SK-N-MC (cell line): ENCODE data around the gene UBE2O.

Experiments used
- DNase-seq: peaks from one replicate; pipeline ENCODE4 v3.0.0-alpha.2; 2011; ENCODE audit warnings: low read depth, low spot score
- H3K27ac ChIP-seq: fragments of 200-600 bp; sonication (generic); 2 replicates; pipeline ENCODE4 v1.5.1; 2016; ENCODE audit warnings: mixed run types
- H3K36me3 ChIP-seq: fragments of 200-600 bp; sonication (generic); 2 replicates; pipeline ENCODE4 v1.6.1; 2017; ENCODE audit warnings: antibody characterized with exemption, low read length, mixed read lengths; ENCODE audit not compliant: insufficient read depth
- H3K4me3 ChIP-seq: fragments of 200-600 bp; sonication (generic); 2 replicates; pipeline ENCODE4 v1.5.1; 2016
- H3K9ac ChIP-seq: fragments of 200-600 bp; sonication (generic); 2 replicates; pipeline ENCODE4 v1.8.0; 2017; ENCODE audit warnings: mixed run types, mixed read lengths; ENCODE audit not compliant: insufficient read length
- H3K9me3 ChIP-seq: fragments of 200-600 bp; sonication (generic); 2 replicates; pipeline ENCODE4 v1.6.1; 2017; ENCODE audit warnings: low read depth, mild to moderate bottlenecking, antibody characterized with exemption, low read length, moderate library complexity, mixed read lengths
- EZH2 ChIP-seq: fragments of 200-600 bp; sonication (generic); IDR thresholded peaks from one replicate; pipeline ENCODE4 v1.6.1; 2017; ENCODE audit warnings: antibody characterized with exemption
- FOXP2 ChIP-seq: optimal IDR thresholded peaks from 2 replicates; pipeline ENCODE3; 2011; ENCODE audit warnings: mild to moderate bottlenecking, moderate library complexity; ENCODE audit not compliant: insufficient read depth; ENCODE audit errors: extremely low read length, control extremely low read depth
- POLR2AphosphoS5 ChIP-seq: IDR thresholded peaks from 2 replicates; pipeline ENCODE4 v1.6.1; 2012; ENCODE audit warnings: mild to moderate bottlenecking, low read depth, low read length, borderline replicate concordance

The UBE2O gene

GRCh38 chr17:76462556-76463290 is 9.8 kb upstream of the UBE2O start:
- DNase-seq, result no peak
- H3K9ac ChIP-seq, result no peak overlapping the region
- no peak overlapping the region for H3K4me3 ChIP-seq
- TF ChIP-seq EZH2 (no peak), POLR2AphosphoS5 (no peak), FOXP2 (no peak)
- no peaks in the 10 kb centered on the region for H3K36me3 ChIP-seq
- no peaks in the 10 kb centered on the region for H3K9me3 ChIP-seq
- H3K27ac ChIP-seq, result no peak overlapping the region

DNA sequence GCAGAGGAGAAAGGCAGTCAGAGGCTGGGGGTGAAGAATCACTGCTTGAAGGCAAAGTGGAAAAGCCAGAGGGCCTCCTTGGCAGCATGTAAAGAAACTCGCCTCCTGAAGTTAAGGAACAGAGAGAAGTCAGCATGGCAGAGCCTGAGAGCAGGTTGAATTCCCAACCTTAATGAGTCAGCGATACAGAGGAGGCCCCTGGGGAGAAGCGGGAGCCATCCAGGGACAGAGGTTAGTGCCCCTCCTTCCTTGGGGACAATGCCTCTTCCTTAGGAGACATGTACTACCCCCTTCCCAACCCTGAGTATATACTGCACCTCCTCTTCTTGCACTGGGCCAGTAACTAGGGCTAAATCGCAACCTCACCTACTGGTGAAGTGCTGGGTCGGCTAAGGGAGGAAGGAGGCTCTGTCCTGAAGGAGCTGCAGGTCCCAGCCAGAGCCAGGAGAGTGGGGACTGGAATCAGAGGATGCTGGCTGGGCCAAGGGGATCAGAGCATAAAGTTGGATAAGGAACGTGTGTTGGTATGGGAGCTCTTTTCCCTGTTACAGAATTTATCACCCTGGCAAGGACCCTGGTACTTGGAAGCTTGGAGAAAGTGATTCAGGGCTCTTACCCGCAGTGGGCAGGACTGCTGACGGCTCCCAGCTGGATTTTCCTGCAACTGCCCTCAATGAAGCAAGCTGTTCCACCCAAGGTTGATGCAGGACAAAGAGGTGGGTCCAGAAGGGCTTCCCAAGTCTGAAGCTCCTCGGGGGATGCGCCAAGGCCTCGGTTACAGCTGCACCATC is 9.0 kb upstream of the UBE2O start:
- H3K36me3 ChIP-seq, result no peaks in the 10 kb centered on the region
- H3K27ac ChIP-seq, result no peak overlapping the region
- DNase-seq, result no peak
- no peaks in the 10 kb centered on the region for H3K9me3 ChIP-seq
- H3K4me3 ChIP-seq, result no peak overlapping the region
- TF ChIP-seq POLR2AphosphoS5, result no peak
- no peak for TF ChIP-seq EZH2
- TF ChIP-seq FOXP2, result no peak
- no peak overlapping the region for H3K9ac ChIP-seq

GRCh38 chr17:76459674-76460073 is 6.7 kb upstream of the UBE2O start:
- no peak overlapping the region for H3K4me3 ChIP-seq
- DNase-seq, result no peak
- no peaks in the 10 kb centered on the region for H3K9me3 ChIP-seq
- no peaks in the 10 kb centered on the region for H3K36me3 ChIP-seq
- no peak overlapping the region for H3K27ac ChIP-seq
- H3K9ac ChIP-seq, result no peak overlapping the region
- no peak for TF ChIP-seq EZH2
- TF ChIP-seq FOXP2, result no peak
- TF ChIP-seq POLR2AphosphoS5, result no peak

GRCh38 chr17:76458580-76459490 is 5.9 kb upstream of the UBE2O start:
- Histone ChIP-seq H3K36me3 (no peaks in the 10 kb centered on the region), H3K9me3 (no peaks in the 10 kb centered on the region), H3K27ac (no peak overlapping the region), H3K4me3 (no peak overlapping the region), H3K9ac (no peak overlapping the region)
- DNase-seq, result no peak
- no peak for TF ChIP-seq POLR2AphosphoS5
- no peak for TF ChIP-seq EZH2
- no peak for TF ChIP-seq FOXP2

DNA sequence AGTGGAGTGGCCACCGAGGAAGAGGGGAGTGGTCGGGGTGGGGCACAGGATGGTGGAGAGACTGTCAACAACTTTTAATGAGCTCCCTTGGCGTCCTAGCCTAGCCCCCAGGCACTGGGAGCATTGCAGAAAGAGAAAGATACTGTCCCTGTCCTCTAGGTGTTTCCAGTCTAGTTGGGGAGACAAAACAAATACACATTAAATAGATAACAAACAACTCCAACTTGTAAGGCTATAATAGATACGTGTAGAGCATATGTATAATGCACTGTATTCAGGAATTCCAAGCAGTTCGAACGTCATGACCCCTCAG is 435 bp upstream of the UBE2O start:
- TF ChIP-seq POLR2AphosphoS5 (no peak), FOXP2 (no peak), EZH2 (no peak)
- H3K36me3 ChIP-seq, result no peaks in the 10 kb centered on the region
- H3K27ac ChIP-seq, result no peak overlapping the region
- H3K4me3 ChIP-seq, result no peak overlapping the region
- no peak overlapping the region for H3K9ac ChIP-seq
- no peak for DNase-seq
- H3K9me3 ChIP-seq, result no peaks in the 10 kb centered on the region

GRCh38 chr17:76452127-76452659 is 759 bp downstream of the UBE2O start:
- Histone ChIP-seq H3K36me3 (no peaks in the 10 kb centered on the region), H3K27ac (no peak overlapping the region), H3K9ac (peak overlapping the region; percentile 93), H3K4me3 (peak overlapping the region; percentile 96), H3K9me3 (no peaks in the 10 kb centered on the region)
- no peak for DNase-seq
- TF ChIP-seq FOXP2, result no peak
- no peak for TF ChIP-seq POLR2AphosphoS5
- TF ChIP-seq EZH2, result no peak

DNA sequence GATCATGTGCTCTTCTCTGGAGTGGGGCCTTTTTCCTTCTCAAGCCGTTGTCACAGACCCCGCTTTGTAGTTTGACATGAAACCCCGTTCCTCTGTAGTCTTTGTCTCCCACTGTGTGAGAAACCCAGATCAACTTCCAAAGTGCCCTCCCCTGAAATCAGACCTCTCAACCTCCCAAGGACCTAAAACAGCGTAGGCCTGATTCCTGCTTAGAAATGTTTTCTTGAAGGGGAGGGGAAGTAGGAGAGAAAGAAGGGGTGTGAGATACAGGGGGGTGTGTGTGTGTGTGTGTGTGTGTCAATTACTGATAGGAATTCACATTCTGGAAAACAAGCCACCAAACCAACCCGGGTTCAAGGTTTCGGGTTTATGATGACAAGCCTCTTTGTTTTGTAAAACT is 1.4 kb downstream of the UBE2O start:
- Histone ChIP-seq H3K4me3 (peak overlapping the region; percentile 96), H3K27ac (no peak overlapping the region), H3K9ac (peak overlapping the region; percentile 93), H3K36me3 (no peaks in the 10 kb centered on the region), H3K9me3 (no peaks in the 10 kb centered on the region)
- DNase-seq, result no peak
- TF ChIP-seq EZH2, result no peak

DNA sequence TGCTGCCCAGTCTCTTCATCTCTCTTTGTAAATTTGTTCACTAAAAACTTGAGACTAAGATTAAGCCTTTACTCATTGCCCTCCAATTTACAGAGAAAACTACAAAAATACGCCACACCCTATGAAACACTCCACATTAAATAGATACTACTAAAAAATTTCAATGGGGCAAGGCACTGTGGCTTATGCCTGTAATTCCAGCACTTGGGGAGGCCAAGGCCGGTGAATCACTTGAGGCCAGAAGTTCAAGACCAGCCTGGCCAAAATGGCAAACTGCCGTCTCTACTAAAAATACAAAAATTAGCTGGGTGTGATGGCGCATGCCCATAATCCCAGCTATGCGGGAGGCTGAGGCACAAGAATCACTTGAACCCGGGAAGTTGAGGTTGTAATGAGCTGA is 3.8 kb downstream of the UBE2O start:
- H3K36me3 ChIP-seq, result no peaks in the 10 kb centered on the region
- DNase-seq, result no peak
- TF ChIP-seq FOXP2, result no peak
- no peak for TF ChIP-seq EZH2
- no peak overlapping the region for H3K27ac ChIP-seq
- H3K4me3 ChIP-seq, result no peak overlapping the region
- no peaks in the 10 kb centered on the region for H3K9me3 ChIP-seq
- H3K9ac ChIP-seq, result no peak overlapping the region
